Stimulated activated CD8-positive, alpha-beta memory T cell treated with anti-CD3 and anti-CD28 coated beads, Interleukin-4, amount 100 ng/mL, for 4 hours (primary cell): ENCODE results near the gene TNK1.

Source experiments
- DNase-seq, 2 donors: peaks; one replicate each; pipeline ENCODE4 v3.0.0-alpha.2; 2020; ENCODE audit warnings: low read depth in 2 of 2, low spot score in 1 of 2

The TNK1 gene

DNA sequence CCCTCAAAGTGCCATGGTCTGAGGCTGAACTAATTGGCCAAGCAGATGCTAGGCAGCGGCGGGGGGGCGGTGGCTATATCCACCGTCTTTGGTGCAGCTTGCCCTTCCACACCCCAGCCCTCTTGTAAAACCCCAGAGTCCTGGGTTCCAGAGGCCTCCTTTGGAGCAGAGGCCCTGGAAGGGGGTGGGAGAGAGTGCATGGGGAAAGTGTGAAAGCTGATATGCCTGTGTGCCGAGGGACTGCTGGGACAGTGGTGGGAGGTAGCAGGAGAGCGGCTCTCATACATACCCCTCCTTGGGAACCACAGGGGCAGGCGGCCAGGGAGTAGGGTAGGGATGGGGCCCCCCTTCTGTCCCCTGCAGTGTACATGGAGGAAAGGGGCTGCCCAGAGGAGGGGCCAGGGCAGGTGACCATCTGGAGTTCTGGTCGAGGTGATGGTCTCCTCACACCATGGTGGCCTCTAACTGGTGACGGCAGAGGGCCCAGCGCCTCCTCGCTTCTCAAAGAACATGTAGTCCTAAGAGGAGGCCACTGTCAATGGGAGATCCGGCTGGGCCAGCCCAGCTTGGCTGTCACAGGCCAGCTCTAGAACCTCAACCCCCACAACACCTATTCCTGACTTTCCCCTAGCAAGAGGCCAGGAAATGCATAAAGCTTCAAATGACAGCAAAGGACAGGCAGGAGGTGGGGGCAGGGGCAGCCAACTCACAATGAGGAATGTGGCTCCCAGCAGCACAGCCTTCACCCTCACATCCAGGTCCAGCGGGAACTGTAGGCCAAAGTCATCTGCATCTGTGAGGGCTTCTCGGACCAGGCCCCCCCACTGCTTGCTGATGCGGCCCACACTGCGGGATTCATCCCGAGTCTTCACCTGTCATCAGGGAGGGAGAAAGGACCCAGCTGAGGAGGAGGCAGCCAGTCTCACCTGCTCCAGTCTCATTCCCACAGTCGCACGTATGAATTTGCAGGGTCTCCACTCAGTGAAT lies 9.3 kb downstream of the TNK1 start:
- no peak for DNase-seq

GRCh38 chr17:7391307-7391706 lies 10.4 kb downstream of the TNK1 start:
- DNase-seq: no peak

- no peak for DNase-seq
These were observed 12.1 kb downstream of the TNK1 start for GRCh38 chr17:7392696-7393612.

DNA sequence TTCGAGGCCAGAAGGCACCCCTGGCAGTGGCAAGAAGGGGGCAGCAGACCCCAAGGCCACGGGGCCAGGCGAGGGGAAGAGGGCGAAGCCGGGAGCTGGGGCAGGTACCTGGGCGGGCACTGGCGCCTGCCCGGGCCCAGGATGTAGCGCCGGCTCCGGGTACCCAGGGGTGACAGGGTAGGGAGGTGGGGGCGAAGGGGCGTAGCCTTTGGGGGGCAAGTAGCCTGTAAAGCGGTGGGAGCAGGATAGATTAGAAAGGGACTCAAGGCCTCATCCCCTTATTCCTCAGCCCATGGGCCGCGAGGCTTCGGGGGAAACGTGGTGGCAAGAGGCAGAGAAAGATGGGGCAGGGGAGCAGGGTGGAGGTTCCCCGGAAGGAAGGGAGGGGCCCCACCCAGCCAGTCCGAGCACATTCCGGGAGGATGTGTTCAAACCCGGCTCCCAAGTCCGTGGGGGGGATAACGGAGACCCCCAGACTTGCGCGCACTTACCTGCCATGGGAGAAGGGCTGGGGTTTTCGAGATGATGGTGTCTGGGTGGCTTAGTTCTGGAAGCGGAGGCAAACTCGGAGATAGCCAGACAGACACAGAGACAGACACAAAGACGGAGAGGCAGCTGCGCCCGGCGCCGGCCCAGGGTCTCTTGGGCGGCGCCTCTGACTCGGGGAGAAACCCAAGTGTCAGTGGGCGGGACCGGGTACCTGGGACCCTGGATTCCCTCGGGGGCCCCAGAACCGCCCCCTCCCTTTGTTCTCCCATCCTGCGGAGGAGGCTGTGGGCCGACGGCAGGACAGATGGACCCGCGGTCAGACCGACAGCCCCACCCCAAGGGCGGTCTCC lies 12.9 kb downstream of the TNK1 start:
- peak; percentile 20 to 40 for DNase-seq

DNA sequence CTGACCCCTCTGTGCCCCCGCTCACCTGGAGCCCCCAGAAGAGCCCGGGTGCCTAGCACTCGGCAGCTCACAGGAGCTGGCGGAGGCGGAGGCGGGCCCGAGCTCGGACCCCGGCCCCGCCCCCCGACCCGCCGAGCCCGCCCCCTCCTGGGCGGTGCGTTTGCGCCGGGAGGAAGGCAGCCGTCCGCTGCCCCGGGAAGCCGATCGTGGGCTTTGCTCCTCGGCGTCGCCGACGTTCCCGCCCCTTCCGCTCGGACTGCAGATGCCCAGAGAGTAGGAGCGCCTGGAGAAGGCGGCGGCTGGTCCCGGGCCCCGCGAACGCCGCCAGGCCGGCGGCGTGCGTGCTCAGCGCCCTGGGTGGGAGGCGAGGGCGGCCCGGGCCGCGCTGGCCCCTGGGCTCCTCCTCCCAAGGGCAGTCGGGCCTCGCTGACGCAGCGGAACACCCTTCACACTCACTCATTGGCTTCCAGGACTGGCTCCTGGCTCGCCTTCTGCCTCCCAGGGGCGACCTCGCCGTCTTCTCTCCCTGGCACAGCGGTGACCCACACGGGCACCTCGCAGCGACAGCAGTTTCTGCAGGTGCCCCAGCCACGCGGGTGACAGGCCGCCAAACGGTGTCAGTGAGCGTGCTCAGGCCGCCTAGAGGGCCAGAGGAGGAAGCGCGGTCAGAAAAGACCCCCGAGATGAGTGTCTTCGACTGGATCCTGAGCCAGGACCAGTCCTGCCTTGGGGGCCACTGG lies 13.7 kb downstream of the TNK1 start, which contains the start of gene PLSCR3:
Gene PLSCR3 (minus strand): TSS at position 74 of the 740 bp plus-strand sequence. CDS start 415 bp downstream, outside the sequence.
- DNase-seq: peak; percentile 51 to 66

DNA sequence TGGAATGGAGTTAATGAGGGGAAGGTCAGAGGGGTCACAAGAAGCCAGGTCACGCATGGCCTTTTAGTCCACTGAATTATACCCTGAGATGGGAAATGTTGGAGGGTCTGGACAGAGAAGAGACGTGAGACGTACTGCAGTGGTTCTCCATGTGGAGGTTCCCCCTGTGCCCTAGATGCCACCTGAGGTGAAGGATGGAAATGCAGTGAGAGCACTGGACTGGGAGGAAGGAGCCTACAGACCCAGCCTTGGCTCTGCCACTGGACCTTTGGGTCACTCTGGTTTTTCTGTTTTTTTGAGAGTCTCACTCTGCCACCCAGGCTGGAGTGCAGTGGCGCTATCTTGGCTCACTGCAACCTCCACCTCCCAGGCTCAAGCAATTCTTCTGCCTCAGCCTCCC lies 15.3 kb downstream of the TNK1 start:
- DNase-seq: no peak

DNA sequence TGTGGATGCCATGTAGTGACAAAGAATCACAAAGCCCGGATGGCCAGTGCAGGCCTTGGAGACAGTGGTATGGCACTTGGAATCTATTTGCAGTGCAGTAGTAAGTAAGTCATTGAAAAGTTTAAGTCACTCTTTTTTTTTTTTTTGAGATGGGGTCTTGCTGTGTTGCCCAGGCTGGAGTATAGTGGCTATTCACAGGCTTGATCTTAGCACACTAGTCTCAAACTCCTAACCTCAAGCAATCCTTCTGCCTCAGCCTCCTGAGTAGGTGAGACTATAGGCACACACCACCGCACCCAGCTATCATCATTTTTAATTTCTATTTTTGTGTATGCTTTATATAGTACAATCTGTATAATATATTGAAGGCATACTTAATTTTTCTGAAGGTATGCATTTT lies 17.7 kb downstream of the TNK1 start:
- DNase-seq: no peak

- no peak for DNase-seq
These were observed 22.3 kb downstream of the TNK1 start for GRCh38 chr17:7403043-7403726.

DNA sequence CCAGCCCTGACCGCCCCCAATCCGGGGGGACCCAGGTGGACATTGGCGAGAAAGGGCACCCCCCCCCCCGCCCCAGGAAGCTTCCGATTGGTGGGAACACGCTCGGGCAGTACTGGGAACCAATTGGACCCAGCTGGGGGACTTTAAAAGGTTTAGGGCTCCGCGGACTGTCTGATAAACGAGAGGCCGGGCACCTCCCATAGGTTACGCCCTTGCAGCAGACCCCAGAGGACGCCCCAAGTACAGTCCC lies 22.8 kb downstream of the TNK1 start:
- no peak for DNase-seq

GRCh38 chr17:7403977-7404736 lies 23.3 kb downstream of the TNK1 start, which contains the start of gene TMEM256:
Gene TMEM256, minus strand, starts transcription at chr17:7404097. Its CDS starts 13 bp downstream, at chr17:7404084.
- DNase-seq: peak; percentile 92 to 93

DNA sequence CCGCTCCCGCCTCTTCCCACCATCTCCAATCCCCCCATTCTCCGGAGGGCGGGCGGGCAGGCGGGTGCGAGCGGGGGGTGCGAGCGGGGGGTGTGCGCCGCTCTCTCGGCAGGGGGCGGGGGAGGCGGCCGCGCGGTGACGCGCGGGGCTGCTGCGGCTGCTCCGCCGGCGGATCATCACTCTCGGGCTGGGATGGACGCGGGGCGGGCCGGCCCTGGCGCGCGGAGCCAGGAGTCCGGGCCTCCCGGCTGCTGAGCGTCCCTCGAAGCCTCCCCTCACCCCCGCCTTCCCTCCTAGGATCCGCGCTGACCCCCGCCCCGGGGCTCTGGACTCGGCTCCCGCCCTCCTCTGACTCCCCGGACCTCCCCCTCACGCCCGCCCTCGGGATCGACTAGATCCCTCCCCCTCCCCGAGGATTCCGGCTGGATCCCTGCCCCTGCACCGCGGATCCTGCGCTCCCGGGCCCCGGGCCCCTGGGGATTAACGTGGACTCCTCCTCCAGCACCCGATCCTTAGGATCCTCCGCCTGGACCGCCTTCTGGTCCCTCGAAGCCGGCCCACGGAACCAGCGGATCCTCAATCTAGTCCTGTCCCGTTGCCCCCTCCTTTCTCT lies 24.0 kb downstream of the TNK1 start:
- peak in 1 of 2 donors; percentile 43 for DNase-seq

DNA sequence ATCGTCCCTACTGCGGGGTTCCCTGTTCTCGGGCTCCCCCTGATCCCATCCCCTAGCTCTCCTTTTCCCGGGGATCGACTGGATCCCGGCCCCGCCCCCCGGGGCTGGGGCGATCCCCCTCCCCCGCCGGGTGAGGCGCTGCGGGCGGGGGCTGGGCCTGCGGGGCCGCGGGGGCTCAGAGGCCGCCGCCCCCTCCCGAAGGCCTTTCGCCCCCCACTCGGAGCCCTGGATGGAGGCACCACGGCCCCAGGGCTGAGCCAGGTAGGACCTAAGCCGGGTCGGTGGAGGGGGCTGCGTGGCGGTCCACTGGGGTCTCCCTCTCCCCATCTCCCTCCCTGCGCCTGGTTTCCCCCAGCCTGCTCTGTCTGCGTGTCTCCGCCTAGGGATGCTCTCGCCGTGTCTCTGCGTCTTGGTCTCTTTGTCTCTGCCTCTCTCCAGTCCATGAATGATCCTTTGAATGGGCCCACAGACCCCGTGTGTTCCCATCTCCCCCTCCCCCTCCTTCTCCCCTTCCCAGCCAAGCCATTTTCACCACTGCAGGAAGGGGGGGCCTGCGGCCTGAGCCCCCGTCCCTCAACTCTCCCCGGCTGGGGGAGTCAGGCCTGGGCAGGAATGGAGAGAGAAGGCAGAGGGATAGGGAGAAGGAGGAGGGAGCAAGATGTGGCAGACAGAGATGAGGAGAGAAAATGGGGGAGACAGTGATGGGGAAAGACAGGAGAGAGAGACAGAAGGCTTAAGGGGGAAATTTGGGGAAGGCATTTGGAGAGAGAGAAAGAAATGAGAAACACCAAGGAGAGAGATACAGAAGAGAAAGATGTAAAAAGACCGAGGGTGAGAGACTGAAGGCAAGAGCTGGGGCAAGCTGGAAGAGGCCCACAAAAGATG lies 24.7 kb downstream of the TNK1 start:
- no peak for DNase-seq

DNA sequence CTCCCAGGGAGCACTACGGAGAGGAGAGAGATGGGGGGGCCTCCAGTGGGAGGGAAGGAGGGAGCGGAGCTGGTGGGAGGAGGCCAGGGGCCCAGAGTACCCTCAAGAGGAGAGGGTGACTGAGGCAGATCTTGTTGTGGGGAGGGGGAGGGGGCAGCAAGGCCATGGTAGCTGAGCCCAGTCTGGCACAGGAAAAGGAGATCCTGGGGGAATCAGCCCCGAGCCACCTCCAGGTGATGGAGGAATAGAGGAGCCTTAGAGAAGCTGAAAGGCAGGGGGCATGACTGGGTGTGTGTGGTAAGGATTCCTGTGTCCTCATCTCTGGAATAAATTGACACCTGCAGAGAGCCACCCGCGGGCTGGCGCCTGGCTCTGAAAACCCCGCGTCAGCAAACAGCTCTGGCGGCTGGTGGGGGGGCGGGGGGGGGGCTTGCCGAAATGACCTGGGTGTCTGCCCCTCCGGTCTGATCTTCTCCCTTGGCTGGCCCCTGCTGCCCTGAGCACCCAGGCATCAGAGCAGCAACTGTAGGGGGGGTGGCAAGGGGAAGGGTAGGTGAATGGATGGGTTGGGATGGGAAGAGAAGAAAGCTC lies 25.4 kb downstream of the TNK1 start:
- no peak for DNase-seq

DNA sequence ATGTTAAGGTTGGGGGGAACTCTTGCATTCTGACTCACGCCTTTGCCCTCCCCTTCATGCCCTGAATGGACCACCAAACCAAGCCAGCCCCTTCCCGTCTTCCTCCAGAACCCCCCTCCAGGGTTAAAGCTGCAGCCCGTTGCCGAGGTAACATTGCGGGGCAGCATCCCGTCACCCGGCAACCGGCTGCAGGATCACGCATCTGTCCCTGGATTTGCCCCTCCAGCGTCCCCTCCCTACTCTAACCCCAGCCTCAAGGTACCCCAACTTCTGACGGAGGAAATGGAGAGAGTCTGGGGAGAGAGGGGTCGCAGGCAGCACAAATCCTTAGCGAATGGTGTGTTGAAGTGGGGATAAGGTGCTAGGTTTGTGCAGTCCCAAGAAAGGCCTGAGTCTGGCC lies 26.2 kb downstream of the TNK1 start:
- no peak for DNase-seq

GRCh38 chr17:7407485-7408251 lies 26.8 kb downstream of the TNK1 start, which contains the start of gene NLGN2:
Gene NLGN2, plus strand, starts transcription at chr17:7407845. Its CDS starts 411 bp downstream, at chr17:7408256.
- no peak for DNase-seq

GRCh38 chr17:7408252-7408727 lies 27.4 kb downstream of the TNK1 start:
- DNase-seq: no peak
